ENCODE results near the gene PLA2G4F. TPM values are rescaled to one million over a fixed set of nuclear protein-coding genes. Genes with fewer than 3 reads are reported as not detected.

The PLA2G4F gene
- total RNA-seq, 2 donors from 2014 or later = 1.6 to 2.0 TPM

GRCh38 chr15:42153874-42154211 lies 2.6 kb downstream of the PLA2G4F start:
- TF ChIP-seq CTCF (IDR thresholded peaks at IDR 0.05) (no peak), POLR2A (IDR thresholded peaks at IDR 0.05) (no peak)
- ATAC-seq = no peak
- Histone ChIP-seq H3K4me1 (peaks cover 16% of the 10 kb centered on the region), H3K4me3 (no peak overlapping the region), H3K36me3 (replicated peaks in 1 of 2; ENCODE audit: insufficient read depth in 1 of 2, low read depth in 2 of 2) (no peaks in the 10 kb centered on the region), H3K27ac (no peak overlapping the region), H3K9me3 (no peaks in the 10 kb centered on the region), H3K27me3 (no peaks in the 10 kb centered on the region)
- no peak for DNase-seq
- intact Hi-C loops (cut with DNase I) = no loop called here
- 79 to 85% methylated on average over 4 of the region's 4 CpGs for WGBS, 2 donors

- no peak overlapping the region for H3K27ac ChIP-seq
- TF ChIP-seq CTCF (IDR thresholded peaks at IDR 0.05) (no peak), POLR2A (IDR thresholded peaks at IDR 0.05) (no peak)
- WGBS, 2 donors = 79 to 88% methylated on average over 6 to 11 of the region's 11 CpGs
- DNase-seq (no peak), ATAC-seq (no peak)
- no peaks in the 10 kb centered on the region for H3K36me3 ChIP-seq (replicated peaks in 1 of 2; ENCODE audit: insufficient read depth in 1 of 2, low read depth in 2 of 2)
- H3K4me3 ChIP-seq = no peak overlapping the region
- no peaks in the 10 kb centered on the region for H3K27me3 ChIP-seq
- intact Hi-C loops (cut with DNase I) = no loop called here
- no peaks in the 10 kb centered on the region for H3K9me3 ChIP-seq
- peaks cover 16% of the 10 kb centered on the region for H3K4me1 ChIP-seq
These were observed 3.3 kb downstream of the PLA2G4F start for GRCh38 chr15:42152921-42153698.

DNA sequence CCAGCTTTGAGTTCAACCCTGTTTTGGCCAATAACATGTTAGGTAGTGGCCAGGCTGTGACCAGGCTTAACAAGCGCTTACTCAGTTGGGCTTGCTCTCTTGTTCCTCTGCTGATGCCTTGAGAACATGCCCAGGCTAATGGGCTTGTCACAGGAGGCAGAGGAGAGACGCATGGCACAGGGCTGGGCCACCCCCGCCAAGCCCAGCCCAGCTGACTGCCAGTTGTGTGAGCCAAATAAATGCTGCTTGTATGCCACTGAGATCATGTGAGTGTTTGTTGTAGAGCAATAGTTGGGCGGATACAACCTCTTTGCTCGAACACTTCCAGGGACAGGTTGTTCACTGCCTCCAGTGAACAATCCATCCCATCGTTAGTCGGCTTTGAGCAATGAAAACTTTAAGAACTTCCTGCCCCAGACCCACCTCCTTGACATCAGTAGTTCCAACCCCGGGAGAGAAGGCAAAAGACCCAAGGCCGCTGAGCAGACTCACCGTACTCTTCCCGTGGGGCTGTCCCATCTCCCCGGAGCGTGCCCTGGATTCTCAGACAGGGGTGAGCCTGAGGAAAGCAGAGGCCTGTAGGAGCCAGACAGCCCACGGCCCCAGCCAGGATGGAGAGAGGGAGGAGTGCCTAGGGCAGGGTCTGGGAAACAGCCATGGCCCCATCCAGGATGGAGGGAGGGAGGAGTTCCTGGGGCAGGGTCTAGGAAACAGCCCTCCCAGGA lies 4.1 kb downstream of the PLA2G4F start:
- H3K4me3 ChIP-seq = no peak overlapping the region

DNA sequence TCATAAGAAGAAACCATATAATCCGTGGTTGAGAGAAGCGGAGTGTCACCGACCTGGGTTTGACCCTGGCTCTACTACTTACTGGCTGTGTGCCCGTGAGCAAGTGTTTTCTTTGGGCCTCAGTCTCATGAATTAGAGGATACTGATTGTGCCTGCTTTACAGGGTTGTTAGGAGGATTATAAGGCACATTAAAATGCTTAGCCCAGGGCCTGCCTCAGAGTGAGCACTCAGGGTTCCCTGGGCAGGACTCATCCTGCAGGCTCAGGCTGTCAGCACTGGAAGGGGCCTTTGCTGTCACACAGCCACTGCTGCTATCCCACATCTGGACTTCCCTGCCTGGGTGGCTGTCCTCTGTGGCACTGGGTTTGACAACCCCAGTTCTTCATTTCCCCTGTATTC lies 4.7 kb downstream of the PLA2G4F start:
- intact Hi-C loops (cut with DNase I) = no loop called here
- H3K27me3 ChIP-seq = no peaks in the 10 kb centered on the region
- H3K4me3 ChIP-seq = no peak overlapping the region
- H3K9me3 ChIP-seq = no peaks in the 10 kb centered on the region
- TF ChIP-seq CTCF (IDR thresholded peaks at IDR 0.05) (no peak), POLR2A (IDR thresholded peaks at IDR 0.05) (no peak)
- no peaks in the 10 kb centered on the region for H3K36me3 ChIP-seq (replicated peaks in 1 of 2; ENCODE audit: insufficient read depth in 1 of 2, low read depth in 2 of 2)
- ATAC-seq (no peak), DNase-seq (no peak)
- H3K27ac ChIP-seq = peak overlapping the region in 1 of 4 donors; percentile 76
- peaks cover 16% of the 10 kb centered on the region for H3K4me1 ChIP-seq
- 56 to 58% methylated on average over 4 of the region's 4 CpGs for WGBS, 2 donors

More for the DNA sequence above, 4.1 kb downstream of the PLA2G4F start:
- ATAC-seq = no peak
- H3K36me3 ChIP-seq (replicated peaks in 1 of 2; ENCODE audit: insufficient read depth in 1 of 2, low read depth in 2 of 2) = no peaks in the 10 kb centered on the region
- DNase-seq = peak in 1 of 4 donors; percentile 84
- H3K9me3 ChIP-seq = no peaks in the 10 kb centered on the region
- H3K27me3 ChIP-seq = no peaks in the 10 kb centered on the region
- H3K4me1 ChIP-seq = peaks cover 16% of the 10 kb centered on the region
- intact Hi-C loops (cut with DNase I) = no loop called here
- WGBS, 2 donors = 88 to 93% methylated on average over 9 to 14 of the region's 14 CpGs
- H3K27ac ChIP-seq = no peak overlapping the region
- TF ChIP-seq POLR2A (IDR thresholded peaks at IDR 0.05) = no peak
- no peak for TF ChIP-seq CTCF (IDR thresholded peaks at IDR 0.05)

Measured in body of pancreas (tissue), 4 donors.